HUES48 (cell line): Measurements from ENCODE around the gene RGL2.

Experiments used
- H3K27ac ChIP-seq: one replicate; pipeline ENCODE4 v1.7.0; 2013; ENCODE audit warnings: low read depth, low read length, inconsistent platforms
- H3K27me3 ChIP-seq: 2 replicates; pipeline ENCODE4 v1.6.1; 2013; ENCODE audit warnings: mild to moderate bottlenecking, low read length; ENCODE audit not compliant: control insufficient read depth, insufficient read depth
- H3K36me3 ChIP-seq: 2 replicates; pipeline ENCODE4 v1.6.1; 2013; ENCODE audit warnings: low read length; ENCODE audit not compliant: control insufficient read depth, insufficient read depth
- H3K4me1 ChIP-seq: 2 replicates; pipeline ENCODE4 v1.6.1; 2013; ENCODE audit warnings: mild to moderate bottlenecking, low read length; ENCODE audit not compliant: control insufficient read depth, insufficient read depth
- H3K4me3 ChIP-seq: 2 replicates; pipeline ENCODE4 v1.5.1; 2013; ENCODE audit warnings: mild to moderate bottlenecking, low read depth, low read length
- H3K9ac ChIP-seq: 2 replicates; pipeline ENCODE4 v1.6.1; 2013; ENCODE audit warnings: mild to moderate bottlenecking, low read depth, low read length, moderate library complexity
- H3K9me3 ChIP-seq: 2 replicates; pipeline ENCODE4 v1.6.1; 2013; ENCODE audit warnings: low read length; ENCODE audit not compliant: control insufficient read depth, insufficient read depth

Gene RGL2

GRCh38 chr6:33330736-33331135, 32.0 kb upstream of the RGL2 start:
- no peaks in the 10 kb centered on the region for H3K36me3 ChIP-seq
- no peaks in the 10 kb centered on the region for H3K4me1 ChIP-seq
- H3K9ac ChIP-seq, result no peak overlapping the region
- no peak overlapping the region for H3K27ac ChIP-seq
- H3K9me3 ChIP-seq, result no peaks in the 10 kb centered on the region
- no peaks in the 10 kb centered on the region for H3K27me3 ChIP-seq
- no peak overlapping the region for H3K4me3 ChIP-seq

- H3K9ac ChIP-seq, result no peak overlapping the region
- H3K36me3 ChIP-seq, result no peaks in the 10 kb centered on the region
- no peaks in the 10 kb centered on the region for H3K9me3 ChIP-seq
- H3K27ac ChIP-seq, result no peak overlapping the region
- no peaks in the 10 kb centered on the region for H3K27me3 ChIP-seq
- H3K4me1 ChIP-seq, result peaks cover 3% of the 10 kb centered on the region
- H3K4me3 ChIP-seq, result no peak overlapping the region
Observed at GRCh38 chr6:33329058-33329457, 30.3 kb upstream of the RGL2 start.

GRCh38 chr6:33324125-33324524, 25.4 kb upstream of the RGL2 start:
- Histone ChIP-seq H3K27ac (no peak overlapping the region), H3K27me3 (no peaks in the 10 kb centered on the region), H3K4me3 (peak overlapping the region; percentile 78), H3K9ac (no peak overlapping the region), H3K9me3 (no peaks in the 10 kb centered on the region), H3K4me1 (peaks cover 22% of the 10 kb centered on the region), H3K36me3 (peaks cover 22% of the 10 kb centered on the region)

- peaks cover 25% of the 10 kb centered on the region for H3K4me1 ChIP-seq
- H3K27ac ChIP-seq, result peak overlapping the region; percentile 87
- H3K9me3 ChIP-seq, result no peaks in the 10 kb centered on the region
- H3K27me3 ChIP-seq, result no peaks in the 10 kb centered on the region
- H3K9ac ChIP-seq, result peak overlapping the region; percentile 17; the same call in 1 of the 2 replicates
- peaks cover 28% of the 10 kb centered on the region for H3K36me3 ChIP-seq
- H3K4me3 ChIP-seq, result peak overlapping the region; percentile 78
Observed at GRCh38 chr6:33323623-33323948, 24.8 kb upstream of the RGL2 start.

GRCh38 chr6:33321227-33321626, 22.5 kb upstream of the RGL2 start:
- Histone ChIP-seq H3K36me3 (peaks cover 31% of the 10 kb centered on the region), H3K4me3 (peak overlapping the region; percentile 78; the same call in 1 of the 2 replicates), H3K9me3 (no peaks in the 10 kb centered on the region), H3K27ac (peak overlapping the region; percentile 65), H3K4me1 (peaks cover 39% of the 10 kb centered on the region), H3K9ac (no peak overlapping the region), H3K27me3 (no peaks in the 10 kb centered on the region)

- no peaks in the 10 kb centered on the region for H3K27me3 ChIP-seq
- peaks cover 39% of the 10 kb centered on the region for H3K4me1 ChIP-seq
- no peak overlapping the region for H3K9ac ChIP-seq
- H3K27ac ChIP-seq, result peak overlapping the region; percentile 65
- H3K4me3 ChIP-seq, result peak overlapping the region; percentile 78; the same call in 1 of the 2 replicates
- H3K9me3 ChIP-seq, result no peaks in the 10 kb centered on the region
- peaks cover 34% of the 10 kb centered on the region for H3K36me3 ChIP-seq
Observed at GRCh38 chr6:33320315-33321181, 21.8 kb upstream of the RGL2 start.

- Histone ChIP-seq H3K36me3 (peaks cover 34% of the 10 kb centered on the region), H3K9me3 (no peaks in the 10 kb centered on the region), H3K9ac (no peak overlapping the region), H3K27ac (peak overlapping the region; percentile 65), H3K4me1 (peaks cover 39% of the 10 kb centered on the region), H3K27me3 (no peaks in the 10 kb centered on the region), H3K4me3 (no peak overlapping the region)
Observed at GRCh38 chr6:33319939-33320314, 21.2 kb upstream of the RGL2 start.

- no peaks in the 10 kb centered on the region for H3K27me3 ChIP-seq
- peaks cover 38% of the 10 kb centered on the region for H3K4me1 ChIP-seq
- no peaks in the 10 kb centered on the region for H3K9me3 ChIP-seq
- 0 out of 2 replicates have a peak overlapping the region, but pooled peaks have one; percentile 78 for H3K9ac ChIP-seq
- H3K4me3 ChIP-seq, result peak overlapping the region; percentile 92
- peak overlapping the region; percentile 97 for H3K27ac ChIP-seq
- peaks cover 34% of the 10 kb centered on the region for H3K36me3 ChIP-seq
Observed at GRCh38 chr6:33318426-33319073, 19.8 kb upstream of the RGL2 start.

GRCh38 chr6:33317669-33318425, 19.1 kb upstream of the RGL2 start, which contains the start of gene ZBTB22:
TSS of gene ZBTB22 (minus strand) at chr6:33317744. CDS start at chr6:33316916, 828 bp downstream.
- peak within 1 kb of the TSS; percentile 97 for H3K27ac ChIP-seq
- peak within 1 kb of the TSS; percentile 92 for H3K4me3 ChIP-seq
- peaks cover 34% of the 10 kb centered on the region for H3K36me3 ChIP-seq
- no peaks in the 10 kb centered on the region for H3K9me3 ChIP-seq
- H3K27me3 ChIP-seq, result no peaks in the 10 kb centered on the region
- peak within 1 kb of the TSS; percentile 78 for H3K9ac ChIP-seq
- peaks cover 38% of the 10 kb centered on the region for H3K4me1 ChIP-seq

GRCh38 chr6:33317419-33317668, 18.6 kb upstream of the RGL2 start:
- Histone ChIP-seq H3K4me1 (peaks cover 38% of the 10 kb centered on the region), H3K27me3 (no peaks in the 10 kb centered on the region), H3K9ac (no peak overlapping the region), H3K27ac (peak overlapping the region; percentile 97), H3K9me3 (no peaks in the 10 kb centered on the region), H3K36me3 (peaks cover 34% of the 10 kb centered on the region), H3K4me3 (peak overlapping the region; percentile 92)
